Esophagus squamous epithelium (tissue), 5 donors: Measurements from ENCODE around the gene IGF2BP3. TPM values are rescaled to one million over a fixed set of nuclear protein-coding genes. Genes with fewer than 3 reads are reported as not detected.

Source experiments
- DNase-seq: peaks from one replicate; lab custom pipeline; 2025; lab: John Stamatoyannopoulos, UW
- H3K27ac ChIP-seq, 4 donors: fragments of 200-600 bp; sonication (generic); one replicate each; pipeline ENCODE4 v1.5.1; 2016 to 2019; ENCODE audit warnings: mild to moderate bottlenecking in 1 of 4
- H3K27me3 ChIP-seq, 4 donors: fragments of 200-600 bp; sonication (generic); 1 replicate in 3 of 4; 2 replicates in 1 of 4; pipeline versions ENCODE4 v1.5.1 to v1.6.0; 2017 to 2021; ENCODE audit warnings: antibody characterized with exemption in 1 of 4
- H3K36me3 ChIP-seq, 3 donors: fragments of 200-600 bp; sonication (generic); one replicate each; pipeline ENCODE4 v1.5.1; 2016 to 2019
- H3K4me1 ChIP-seq, 3 donors: fragments of 200-600 bp; sonication (generic); one replicate each; pipeline ENCODE4 v1.5.1; 2017 to 2019
- H3K4me3 ChIP-seq, 4 donors: fragments of 200-600 bp; sonication (generic); 1 replicate in 3 of 4; 2 replicates in 1 of 4; pipeline ENCODE4 v1.5.1; 2016 to 2019; ENCODE audit warnings: mild to moderate bottlenecking in 2 of 4, moderate library complexity in 1 of 4
- H3K9me3 ChIP-seq, 3 donors: fragments of 200-600 bp; sonication (generic); one replicate each; pipeline ENCODE4 v1.5.1; 2016 to 2019
- CTCF ChIP-seq, 6 experiments: fragments of 450-650 bp in 4 of 6; fragments of 200-600 bp in 2 of 6; sonication (generic) in 2 of 6; IDR thresholded peaks; one replicate each; pipeline ENCODE4 v1.5.1; 2016 to 2019; ENCODE audit warnings: antibody characterized with exemption in 6 of 6, mild to moderate bottlenecking in 4 of 6, moderate library complexity in 4 of 6
- POLR2A ChIP-seq, 4 donors: fragments of 450-650 bp; IDR thresholded peaks; one replicate each; pipeline ENCODE4 v1.6.1; 2017; ENCODE audit warnings: antibody characterized with exemption in 4 of 4, mild to moderate bottlenecking in 4 of 4, moderate library complexity in 3 of 4
- WGBS, 2 donors: methylation state at CpG; one replicate each; pipeline ENCODE4 v1.1.5; 2018; 5-methylcytosine and 5-hydroxymethylcytosine counted together
- intact Hi-C: fragments of 100-400 bp; cut with DNase I; formaldehyde crosslinking; loops from one replicate; pipeline ENCODE4 v1.15.0; 2022
- total RNA-seq, 4 donors: library from RNA; depleted of rRNA; stranded (reverse); fragments of >200 nt; gene quantifications; one replicate each; pipeline ENCODE4 v1.1.0, GENCODE V29; 2016
- donor health status: DM: yes; HTN: yes; CAD: no.

IGF2BP3 gene
- total RNA-seq, 4 donors from 2014 or later = 1.3 to 9.3 (median 7.2) TPM

- TF ChIP-seq POLR2A (IDR thresholded peaks at IDR 0.05) (no peak), CTCF (IDR thresholded peaks at IDR 0.05) (no peak)
- H3K9me3 ChIP-seq = no peaks in the 10 kb centered on the region
- H3K27ac ChIP-seq = no peak overlapping the region
- intact Hi-C loops = loop anchor here (10.0 kb wide), 1 partner anchor 203 kb away; no protein-coding TSS in a partner anchor
- H3K4me1 ChIP-seq = peaks cover 11 to 19% (median 12%) of the 10 kb centered on the region in 3 donors
- H3K4me3 ChIP-seq = no peak overlapping the region
- peaks cover 17 to 100% (median 57%) of the 10 kb centered on the region in 4 donors for H3K27me3 ChIP-seq
- no peak for DNase-seq
- no peaks in the 10 kb centered on the region for H3K36me3 ChIP-seq
- WGBS, 2 donors = 55 to 68% methylated on average over 6 of the region's 6 CpGs
These were observed 7.9 kb upstream of the IGF2BP3 start for GRCh38 chr7:23477962-23478866.

- intact Hi-C loops = loop anchor here (10.0 kb wide), 1 partner anchor 202 kb away; no protein-coding TSS in a partner anchor
- H3K27me3 ChIP-seq = peaks cover 17 to 100% (median 68%) of the 10 kb centered on the region in 4 donors
- no peaks in the 10 kb centered on the region for H3K9me3 ChIP-seq
- no peak for DNase-seq
- H3K27ac ChIP-seq = no peak overlapping the region
- TF ChIP-seq CTCF (IDR thresholded peaks at IDR 0.05) (no peak), POLR2A (IDR thresholded peaks at IDR 0.05) (no peak)
- H3K4me3 ChIP-seq = no peak overlapping the region
- 81 to 91% methylated on average over 1 of the region's 1 CpG for WGBS, 2 donors
- H3K36me3 ChIP-seq = no peaks in the 10 kb centered on the region
- peaks cover 11 to 19% (median 12%) of the 10 kb centered on the region in 3 donors for H3K4me1 ChIP-seq
These were observed 6.8 kb upstream of the IGF2BP3 start for GRCh38 chr7:23477157-23477499.

GRCh38 chr7:23476286-23477156 is 6.2 kb upstream of the IGF2BP3 start:
- no peaks in the 10 kb centered on the region for H3K9me3 ChIP-seq
- intact Hi-C loops = loop anchor here (10.0 kb wide), 1 partner anchor 202 kb away; no protein-coding TSS in a partner anchor
- peaks cover 11 to 19% (median 12%) of the 10 kb centered on the region in 3 donors for H3K4me1 ChIP-seq
- H3K4me3 ChIP-seq = no peak overlapping the region
- no peaks in the 10 kb centered on the region for H3K36me3 ChIP-seq
- peaks cover 18 to 100% (median 72%) of the 10 kb centered on the region in 4 donors for H3K27me3 ChIP-seq
- TF ChIP-seq POLR2A (IDR thresholded peaks at IDR 0.05) = no peak
- TF ChIP-seq CTCF (IDR thresholded peaks at IDR 0.05) = no peak
- H3K27ac ChIP-seq = no peak overlapping the region
- DNase-seq = no peak

GRCh38 chr7:23475576-23475839 is 5.2 kb upstream of the IGF2BP3 start:
- DNase-seq = no peak
- H3K4me3 ChIP-seq = no peak overlapping the region
- H3K36me3 ChIP-seq = no peaks in the 10 kb centered on the region
- peaks cover 28 to 100% (median 75%) of the 10 kb centered on the region in 4 donors for H3K27me3 ChIP-seq
- TF ChIP-seq CTCF (IDR thresholded peaks at IDR 0.05) (no peak), POLR2A (IDR thresholded peaks at IDR 0.05) (no peak)
- H3K27ac ChIP-seq = no peak overlapping the region
- peaks cover 20 to 25% (median 20%) of the 10 kb centered on the region in 3 donors for H3K4me1 ChIP-seq
- H3K9me3 ChIP-seq = no peaks in the 10 kb centered on the region
- intact Hi-C loops = loop anchor here (10.0 kb wide), 1 partner anchor 201 kb away; no protein-coding TSS in a partner anchor
